HG03442 (cell line): Measurements from ENCODE around the gene CDYL2.

ENCODE experiments used
- ATAC-seq: cut with Tn5 transposase; IDR thresholded peaks from one replicate; pipeline ENCODE4 v1.9.1; 2021; ENCODE audit warnings: mild to moderate bottlenecking, moderate library complexity; ENCODE audit not compliant: unreplicated experiment

The CDYL2 gene

GRCh38 chr16:80711406-80711805 lies 93.0 kb downstream of the CDYL2 start:
- no peak for ATAC-seq

- ATAC-seq = no peak
Observed at GRCh38 chr16:80710918-80711317, 93.5 kb downstream of the CDYL2 start.

GRCh38 chr16:80708823-80709222 lies 95.6 kb downstream of the CDYL2 start:
- ATAC-seq = no peak

- ATAC-seq = no peak
Observed at GRCh38 chr16:80707686-80708085, 96.7 kb downstream of the CDYL2 start.

- no peak for ATAC-seq
Observed at GRCh38 chr16:80705596-80705995, 98.8 kb downstream of the CDYL2 start.

GRCh38 chr16:80704751-80705505 lies 99.5 kb downstream of the CDYL2 start:
- no peak for ATAC-seq

GRCh38 chr16:80703131-80704071 lies 101.0 kb downstream of the CDYL2 start:
- ATAC-seq = no peak

GRCh38 chr16:80702696-80703095 lies 101.7 kb downstream of the CDYL2 start:
- ATAC-seq = no peak

- no peak for ATAC-seq
Observed at GRCh38 chr16:80700558-80700957, 103.8 kb downstream of the CDYL2 start.

- no peak for ATAC-seq
Observed at GRCh38 chr16:80695020-80695419, 109.4 kb downstream of the CDYL2 start.

GRCh38 chr16:80693553-80693952 lies 110.8 kb downstream of the CDYL2 start:
- ATAC-seq = no peak

GRCh38 chr16:80692270-80692669 lies 112.1 kb downstream of the CDYL2 start:
- ATAC-seq = no peak

GRCh38 chr16:80691111-80691741 lies 113.2 kb downstream of the CDYL2 start:
- ATAC-seq = no peak

GRCh38 chr16:80689487-80689886 lies 114.9 kb downstream of the CDYL2 start:
- ATAC-seq = no peak

GRCh38 chr16:80687606-80688005 lies 116.8 kb downstream of the CDYL2 start:
- ATAC-seq = no peak

- no peak for ATAC-seq
Observed at GRCh38 chr16:80684906-80685305, 119.5 kb downstream of the CDYL2 start.

GRCh38 chr16:80684136-80684765 lies 120.1 kb downstream of the CDYL2 start:
- ATAC-seq = no peak

GRCh38 chr16:80683646-80684045 lies 120.8 kb downstream of the CDYL2 start:
- ATAC-seq = no peak

- ATAC-seq = no peak
Observed at GRCh38 chr16:80682421-80683070, 121.9 kb downstream of the CDYL2 start.

- ATAC-seq = no peak
Observed at GRCh38 chr16:80681436-80681835, 123.0 kb downstream of the CDYL2 start.

GRCh38 chr16:80680839-80681238 lies 123.6 kb downstream of the CDYL2 start:
- no peak for ATAC-seq
